SK-N-SH (cell line): ENCODE results near the gene NDUFB2.

Experiments used
- CTCF ChIP-seq: fragments of 200-600 bp; sonication (generic); IDR thresholded peaks from 2 replicates; pipeline ENCODE4 v1.6.1; 2017; ENCODE audit warnings: antibody characterized with exemption, mild to moderate bottlenecking, moderate library complexity
- EP300 ChIP-seq, 2 experiments: IDR thresholded peaks; 2 replicates each; pipeline versions ENCODE4 v1.4.0 to v1.6.1; 2012; ENCODE audit warnings: borderline replicate concordance in 1 of 2, low read depth in 1 of 2, low read length in 1 of 2
- EZH2phosphoT487 ChIP-seq: fragments of 200-600 bp; sonication (generic); IDR thresholded peaks from 2 replicates; pipeline ENCODE4 v1.6.1; 2017; ENCODE audit warnings: low read depth, mixed run types, mild to moderate bottlenecking, antibody characterized with exemption, moderate library complexity, borderline replicate concordance
- JUND ChIP-seq: IDR thresholded peaks from 2 replicates; pipeline ENCODE4 v1.4.0; 2012
- MAX ChIP-seq: IDR thresholded peaks from 2 replicates; pipeline ENCODE4 v1.4.0; 2012; ENCODE audit warnings: low read depth
- MEF2A ChIP-seq: IDR thresholded peaks from 2 replicates; pipeline ENCODE4 v1.4.0; 2012; ENCODE audit warnings: low read depth, borderline replicate concordance
- MXI1 ChIP-seq: IDR thresholded peaks from 2 replicates; pipeline ENCODE4 v1.6.1; 2012; ENCODE audit warnings: mild to moderate bottlenecking, low read depth, low read length, improper control_type of control experiment
- POLR2AphosphoS5 ChIP-seq: IDR thresholded peaks from 2 replicates; pipeline ENCODE4 v1.6.1; 2012; ENCODE audit warnings: low read depth, low read length
- RAD21 ChIP-seq: IDR thresholded peaks from 2 replicates; pipeline ENCODE4 v1.6.1; 2012; ENCODE audit warnings: mild to moderate bottlenecking, low read length

GRCh38 chr7:140691376-140692045 is 5.0 kb upstream of the NDUFB2 start:
- TF ChIP-seq MXI1: no peak
- no peak for TF ChIP-seq CTCF
- no peak for TF ChIP-seq MAX
- no peak for TF ChIP-seq POLR2AphosphoS5
- TF ChIP-seq RAD21: no peak
- no peak for TF ChIP-seq EP300 (IDR thresholded peaks at IDR 0.05; ENCODE audit: borderline replicate concordance in 1 of 2, low read depth in 1 of 2, low read length in 1 of 2)
- no peak for TF ChIP-seq JUND
- no peak for TF ChIP-seq MEF2A
- TF ChIP-seq EZH2phosphoT487: no peak
